ENCODE results near the gene FMO4. TPM values are rescaled to one million over a fixed set of nuclear protein-coding genes. Genes with fewer than 3 reads are reported as not detected.
"Not testable (repeated sequence)": the region's sequence is repeated elsewhere in the genome, so short reads cannot be mapped to it uniquely, and the experiment has no call there.

Gene FMO4
- total and polyA plus RNA-seq, 2 donors (not counting 3 experiments of a cell fraction or from before 2014, with no cell fraction given), result 0.25 to 0.33 TPM

DNA sequence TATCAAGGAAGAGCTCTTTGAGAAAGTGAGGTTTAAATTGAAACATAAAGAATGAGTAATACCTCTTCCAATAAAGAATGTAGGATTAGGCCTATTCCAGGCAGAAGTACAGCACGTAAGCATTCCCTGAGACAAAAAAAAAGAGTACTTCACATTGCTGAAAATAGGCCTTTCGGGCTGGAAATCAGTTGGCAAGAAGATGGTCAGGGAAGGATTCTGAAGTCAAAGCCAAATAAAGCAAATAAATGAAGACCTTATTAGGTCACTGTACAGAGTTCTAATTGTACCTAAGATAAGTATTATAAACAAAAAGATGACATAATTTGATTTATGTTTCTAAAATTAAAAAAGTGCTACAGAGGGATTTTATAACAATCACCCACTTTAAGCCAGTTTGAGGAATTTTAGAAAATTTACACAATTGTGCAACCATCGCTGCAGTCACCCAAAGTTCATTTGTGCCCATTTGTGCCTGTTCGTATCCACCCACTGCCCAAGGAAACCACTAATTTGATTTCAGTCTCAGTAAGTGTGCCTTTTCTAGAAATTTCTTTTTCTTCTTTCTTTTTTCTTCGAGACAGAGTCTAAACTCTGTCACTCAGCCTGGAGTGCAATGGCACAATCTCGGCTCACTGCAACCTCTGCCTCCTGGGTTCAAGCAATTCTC lies 58.6 kb downstream of the FMO4 start:
- no peaks in the 10 kb centered on the region for H3K9me3 ChIP-seq (replicated peaks; ENCODE audit: control insufficient read depth, insufficient read depth, low read length)
- TF ChIP-seq POLR2AphosphoS5 (IDR thresholded peaks at IDR 0.05; ENCODE audit: insufficient read depth, low read depth, low read length), result no peak
- TF ChIP-seq JUN (IDR thresholded peaks at IDR 0.05; ENCODE audit: borderline replicate concordance, insufficient read depth, insufficient read length, low read depth), result no peak
- TF ChIP-seq, protein P1, sequence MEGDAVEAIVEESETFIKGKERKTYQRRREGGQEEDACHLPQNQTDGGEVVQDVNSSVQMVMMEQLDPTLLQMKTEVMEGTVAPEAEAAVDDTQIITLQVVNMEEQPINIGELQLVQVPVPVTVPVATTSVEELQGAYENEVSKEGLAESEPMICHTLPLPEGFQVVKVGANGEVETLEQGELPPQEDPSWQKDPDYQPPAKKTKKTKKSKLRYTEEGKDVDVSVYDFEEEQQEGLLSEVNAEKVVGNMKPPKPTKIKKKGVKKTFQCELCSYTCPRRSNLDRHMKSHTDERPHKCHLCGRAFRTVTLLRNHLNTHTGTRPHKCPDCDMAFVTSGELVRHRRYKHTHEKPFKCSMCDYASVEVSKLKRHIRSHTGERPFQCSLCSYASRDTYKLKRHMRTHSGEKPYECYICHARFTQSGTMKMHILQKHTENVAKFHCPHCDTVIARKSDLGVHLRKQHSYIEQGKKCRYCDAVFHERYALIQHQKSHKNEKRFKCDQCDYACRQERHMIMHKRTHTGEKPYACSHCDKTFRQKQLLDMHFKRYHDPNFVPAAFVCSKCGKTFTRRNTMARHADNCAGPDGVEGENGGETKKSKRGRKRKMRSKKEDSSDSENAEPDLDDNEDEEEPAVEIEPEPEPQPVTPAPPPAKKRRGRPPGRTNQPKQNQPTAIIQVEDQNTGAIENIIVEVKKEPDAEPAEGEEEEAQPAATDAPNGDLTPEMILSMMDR (IDR thresholded peaks at IDR 0.05; ENCODE audit: extremely low read depth in 1 of 2, insufficient read depth in 1 of 2, low read depth in 1 of 2, low read length in 2 of 2), result no peak
- TF ChIP-seq MAX (IDR thresholded peaks at IDR 0.05; ENCODE audit: insufficient read depth, insufficient read length), result no peak
- no peak for TF ChIP-seq FOS (IDR thresholded peaks at IDR 0.05; ENCODE audit: borderline replicate concordance, insufficient read depth, low read length)
- no peak for TF ChIP-seq EZH2 (IDR thresholded peaks at IDR 0.05; ENCODE audit: borderline replicate concordance, low read depth, low read length, severe bottlenecking)
- no peak for TF ChIP-seq MYC (IDR thresholded peaks at IDR 0.05; ENCODE audit: low read depth, low read length)
- no peak for TF ChIP-seq POLR2A (IDR thresholded peaks at IDR 0.05; ENCODE audit: low read depth, low read length)
- no peak for TF ChIP-seq GATA2 (IDR thresholded peaks at IDR 0.05; ENCODE audit: insufficient read depth, insufficient read length, low read depth, low read length)
- no peak overlapping the region for H3K9ac ChIP-seq (replicated peaks; ENCODE audit: extremely low read depth, insufficient read depth, low read length)
- H2AFZ ChIP-seq (ENCODE audit: low read depth, low read length), result no peak overlapping the region
- intact Hi-C loops (cut with micrococcal nuclease) (no loop called here), dilution Hi-C loops (cut with MboI; ENCODE audit: extremely low pct_ligation_motif_present, low sequenced_read_pairs) (no loop called here)
- DNase-seq (ENCODE audit: low read depth, low spot score) (no peak), FAIRE-seq (no peak)
- H3K79me2 ChIP-seq (ENCODE audit: control insufficient read depth, insufficient read depth, low read length), result no peaks in the 10 kb centered on the region
- no peaks in the 10 kb centered on the region for H3K4me1 ChIP-seq (ENCODE audit: control insufficient read depth, extremely low read depth, insufficient read depth, low read length)
- H3K27me3 ChIP-seq (ENCODE audit: control insufficient read depth in 2 of 2, insufficient read depth in 2 of 2, low read length in 2 of 2), result no peaks in the 10 kb centered on the region
- no peak overlapping the region for H3K4me3 ChIP-seq (replicated peaks in 1 of 3; ENCODE audit: insufficient read depth in 1 of 3, low read depth in 1 of 3, low read length in 3 of 3)
- no peaks in the 10 kb centered on the region for H3K36me3 ChIP-seq (ENCODE audit: control insufficient read depth in 2 of 2, extremely low read depth in 1 of 2, insufficient read depth in 2 of 2, low read length in 2 of 2)
- H4K20me1 ChIP-seq (replicated peaks; ENCODE audit: control insufficient read depth, extremely low read depth, insufficient read depth, low read length), result no peaks in the 10 kb centered on the region
- CTCF ChIA-PET, result no interaction called here
- H3K27ac ChIP-seq (ENCODE audit: insufficient read depth, low read depth, low read length), result no peak overlapping the region
- H3K4me2 ChIP-seq (ENCODE audit: insufficient read depth, low read length), result no peak overlapping the region
- H3K9me1 ChIP-seq (replicated peaks; ENCODE audit: control insufficient read depth, extremely low read depth, insufficient read depth, low read length), result no peaks in the 10 kb centered on the region
- no TSS peak for BruUV-seq (replicated peaks)
- POLR2A ChIA-PET, result no interaction called here

DNA sequence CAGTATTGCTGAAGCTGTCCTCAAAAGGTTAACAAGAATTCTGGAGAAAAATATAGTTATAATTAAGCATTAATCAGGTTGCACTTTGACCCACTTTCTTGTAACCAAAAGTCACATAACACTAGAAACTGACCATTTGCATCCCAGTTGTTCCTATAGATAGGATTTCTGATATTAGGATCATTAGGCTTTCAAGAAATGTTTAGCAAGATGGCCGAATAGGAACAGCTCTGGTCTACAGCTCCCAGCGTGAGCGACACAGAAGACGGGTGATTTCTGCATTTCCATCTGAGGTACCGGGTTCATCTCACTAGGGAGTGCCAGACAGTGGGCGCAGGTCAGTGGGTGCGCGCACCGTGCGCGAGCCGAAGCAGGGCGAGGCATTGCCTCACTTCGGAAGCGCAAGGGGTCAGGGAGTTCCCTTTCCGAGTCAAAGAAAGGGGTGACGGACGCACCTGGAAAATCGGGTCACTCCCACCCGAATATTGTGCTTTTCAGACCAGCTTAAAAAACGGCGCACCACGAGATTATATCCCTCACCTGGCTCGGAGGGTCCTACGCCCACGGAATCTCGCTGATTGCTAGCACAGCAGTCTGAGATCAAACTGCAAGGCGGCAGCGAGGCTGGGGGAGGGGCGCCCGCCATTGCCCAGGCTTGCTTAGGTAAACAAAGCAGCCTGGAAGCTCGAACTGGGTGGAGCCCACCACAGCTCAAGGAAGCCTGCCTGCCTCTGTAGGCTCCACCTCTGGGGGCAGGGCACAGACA lies 59.6 kb downstream of the FMO4 start:
- H3K27ac ChIP-seq (ENCODE audit: insufficient read depth, low read depth, low read length); CTCF ChIA-PET; H3K36me3 ChIP-seq (ENCODE audit: control insufficient read depth in 2 of 2, extremely low read depth in 1 of 2, insufficient read depth in 2 of 2, low read length in 2 of 2); H3K9me3 ChIP-seq (replicated peaks; ENCODE audit: control insufficient read depth, insufficient read depth, low read length); H2AFZ ChIP-seq (ENCODE audit: low read depth, low read length); H3K9me1 ChIP-seq (replicated peaks; ENCODE audit: control insufficient read depth, extremely low read depth, insufficient read depth, low read length); H3K79me2 ChIP-seq (ENCODE audit: control insufficient read depth, insufficient read depth, low read length); POLR2A ChIA-PET; DNase-seq (ENCODE audit: low read depth, low spot score); FAIRE-seq; BruUV-seq (replicated peaks); H3K27me3 ChIP-seq (ENCODE audit: control insufficient read depth in 2 of 2, insufficient read depth in 2 of 2, low read length in 2 of 2); H3K4me2 ChIP-seq (ENCODE audit: insufficient read depth, low read length); H3K4me3 ChIP-seq (replicated peaks in 1 of 3; ENCODE audit: insufficient read depth in 1 of 3, low read depth in 1 of 3, low read length in 3 of 3); H3K4me1 ChIP-seq (ENCODE audit: control insufficient read depth, extremely low read depth, insufficient read depth, low read length); intact Hi-C loops (cut with micrococcal nuclease); H4K20me1 ChIP-seq (replicated peaks; ENCODE audit: control insufficient read depth, extremely low read depth, insufficient read depth, low read length); dilution Hi-C loops (cut with MboI; ENCODE audit: extremely low pct_ligation_motif_present, low sequenced_read_pairs); H3K9ac ChIP-seq (replicated peaks; ENCODE audit: extremely low read depth, insufficient read depth, low read length): not testable (repeated sequence)
